ENCODE measurements around the gene NAA15.

NAA15 gene

DNA sequence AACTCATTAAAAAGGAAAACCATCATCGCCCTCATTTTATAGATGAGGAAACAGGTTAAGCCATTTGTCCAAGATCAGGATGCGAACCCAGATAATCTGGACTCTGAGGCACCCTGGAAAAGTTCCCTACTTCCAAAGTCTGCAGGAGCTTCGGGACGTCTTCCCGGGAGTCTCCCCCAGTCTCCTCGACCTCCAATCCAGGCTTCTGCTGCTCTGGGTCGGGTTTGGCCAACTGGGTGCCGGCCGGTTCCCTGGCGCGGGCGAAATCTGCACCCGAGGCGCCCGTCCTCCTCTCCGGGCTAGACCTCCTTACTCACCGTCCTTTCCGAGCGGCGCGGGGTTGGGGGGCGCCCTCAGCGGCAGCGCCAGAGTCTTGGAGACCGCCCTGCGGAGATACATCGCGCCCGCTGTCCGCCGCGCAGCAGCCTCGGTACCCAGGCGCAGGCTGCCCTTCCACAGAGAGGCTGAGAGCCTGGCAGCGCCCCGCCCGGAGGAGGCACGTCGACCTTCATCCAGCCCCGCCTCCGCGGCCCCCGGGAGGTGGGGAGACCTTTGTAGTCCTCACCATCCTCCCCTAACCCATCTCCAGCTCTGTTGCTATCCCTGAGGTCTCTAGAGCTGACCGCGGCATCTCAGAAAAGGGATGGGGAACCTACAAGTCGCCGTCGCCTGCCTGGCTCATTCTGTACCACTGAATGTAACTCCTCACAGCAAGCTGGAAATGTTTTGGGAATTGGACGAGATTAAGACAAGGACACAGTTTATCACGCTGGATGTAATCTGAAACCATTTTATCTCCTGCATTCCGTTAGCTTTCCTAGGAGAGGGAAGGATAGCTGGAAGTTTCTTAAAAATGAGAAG is 21.3 kb upstream of the NAA15 start, which contains the start of gene MGARP:
MGARP (minus strand) TSS at position 466 of the 861 bp plus-strand sequence; CDS start at position 399, 67 bp downstream.
- peak; percentile 30 to 38 for DNase-seq
- TF ChIP-seq GATA1 (IDR thresholded peaks at IDR 0.05; ENCODE audit: low read depth, low read length) (no peak), POLR2A (IDR thresholded peaks at IDR 0.05; ENCODE audit: low read length) (no peak)

DNA sequence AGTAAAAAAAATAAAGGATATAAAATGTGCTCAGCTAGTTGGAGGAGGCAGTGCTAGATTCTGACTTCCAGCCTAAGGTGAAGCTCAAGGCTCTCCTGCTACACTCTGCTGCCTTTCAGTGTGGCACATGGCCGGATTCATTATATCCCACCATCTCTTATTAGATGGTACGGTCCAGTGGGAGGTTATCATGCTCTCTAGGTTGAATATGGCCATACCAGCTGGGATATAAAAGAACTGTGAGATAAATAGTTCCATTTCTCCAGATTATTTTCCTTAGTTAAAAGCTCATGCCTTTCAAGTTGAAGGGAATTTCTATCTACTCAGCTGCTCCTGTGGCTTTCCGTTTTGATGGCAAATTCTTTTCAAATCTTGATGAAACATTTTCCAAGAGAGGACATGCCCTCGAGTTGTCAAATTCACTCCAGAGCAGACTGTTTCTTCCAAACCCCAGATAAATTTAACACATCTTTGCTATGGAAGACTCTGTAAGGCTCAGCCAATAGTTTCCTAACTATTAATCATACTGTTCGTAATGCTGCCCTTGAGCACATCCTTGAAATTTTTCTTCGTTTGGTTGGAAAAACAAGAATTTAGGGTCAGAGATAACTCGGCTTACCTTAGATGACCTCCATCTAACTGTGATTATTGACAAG is 19.1 kb upstream of the NAA15 start:
- DNase-seq: no peak

GRCh38 chr4:139282721-139283075 is 18.6 kb upstream of the NAA15 start:
- TF ChIP-seq GATA1 (IDR thresholded peaks at IDR 0.05; ENCODE audit: low read depth, low read length): no peak
- no peak for TF ChIP-seq POLR2A (IDR thresholded peaks at IDR 0.05; ENCODE audit: low read length)
- no peak for DNase-seq

More for the DNA sequence above, 19.1 kb upstream of the NAA15 start:
- TF ChIP-seq GATA1 (IDR thresholded peaks at IDR 0.05; ENCODE audit: low read depth, low read length): no peak
- no peak for TF ChIP-seq POLR2A (IDR thresholded peaks at IDR 0.05; ENCODE audit: low read length)

- TF ChIP-seq POLR2A (IDR thresholded peaks at IDR 0.05; ENCODE audit: low read length): no peak
- TF ChIP-seq GATA1 (IDR thresholded peaks at IDR 0.05; ENCODE audit: low read depth, low read length): no peak
- DNase-seq: no peak
These were observed 15.1 kb upstream of the NAA15 start for GRCh38 chr4:139286186-139286698.

DNA sequence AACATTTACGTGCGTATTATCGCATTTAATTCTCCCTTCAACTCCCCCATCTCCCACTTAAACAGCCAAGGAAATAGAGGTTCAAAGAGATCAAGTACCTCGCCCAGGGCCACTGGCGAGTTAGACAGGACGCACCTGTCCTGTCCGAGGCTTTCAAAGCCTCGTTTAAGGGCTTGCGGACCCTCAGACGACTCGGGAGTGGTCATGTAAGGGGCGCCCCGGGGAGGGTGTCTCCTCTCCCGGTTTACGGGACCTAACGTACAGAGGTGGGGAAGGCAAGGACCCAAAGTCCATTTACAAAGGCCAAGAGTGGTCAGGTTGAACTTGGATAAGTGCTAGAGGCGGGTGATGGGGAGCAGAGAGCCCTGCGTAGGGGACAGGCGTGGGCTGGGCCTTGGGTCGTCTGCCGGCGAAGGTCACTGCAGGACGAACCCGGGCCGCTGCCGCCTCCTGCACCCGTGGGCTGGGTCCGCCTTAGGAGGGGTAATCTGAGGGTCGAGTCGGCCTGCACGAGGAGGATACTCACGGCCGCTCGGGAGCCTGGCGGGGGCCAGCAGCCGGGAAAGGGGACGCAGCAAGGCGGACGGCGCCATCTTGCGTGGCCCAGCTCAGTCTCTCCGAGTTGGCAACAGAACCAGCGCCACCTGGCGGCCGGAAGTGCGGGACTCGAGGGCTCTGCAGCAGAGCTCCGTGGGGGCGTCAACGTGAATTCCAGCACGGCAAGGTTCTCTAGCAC is 5.9 kb upstream of the NAA15 start:
- peak; percentile 94 to 97 for DNase-seq
- TF ChIP-seq GATA1 (IDR thresholded peaks at IDR 0.05; ENCODE audit: low read depth, low read length) (no peak), POLR2A (IDR thresholded peaks at IDR 0.05; ENCODE audit: low read length) (peak; percentile 69)

GRCh38 chr4:139295942-139296299 is 5.4 kb upstream of the NAA15 start:
- no peak for TF ChIP-seq GATA1 (IDR thresholded peaks at IDR 0.05; ENCODE audit: low read depth, low read length)
- TF ChIP-seq POLR2A (IDR thresholded peaks at IDR 0.05; ENCODE audit: low read length): no peak
- no peak for DNase-seq

DNA sequence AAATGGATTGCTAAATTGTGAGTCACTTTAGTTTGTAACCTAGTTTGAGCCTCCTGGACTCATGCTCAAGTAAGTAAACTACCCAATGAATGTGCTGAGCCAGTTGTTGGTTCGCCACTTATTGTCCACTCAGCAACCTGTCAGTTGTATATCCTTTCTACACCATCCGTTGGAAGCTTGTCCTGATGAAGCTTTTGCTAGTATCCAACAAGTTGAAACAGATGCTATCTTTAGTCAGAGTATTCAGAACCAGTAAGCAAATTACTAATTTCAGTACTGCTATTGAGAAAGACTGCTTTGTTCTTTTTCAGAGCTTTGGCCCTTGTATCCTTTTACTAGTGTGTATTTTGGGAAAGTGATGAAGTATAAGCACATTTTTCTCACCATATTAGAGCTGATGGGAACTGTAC is 4.3 kb upstream of the NAA15 start:
- DNase-seq: peak in 1 of 2 experiments; percentile 31
- TF ChIP-seq GATA1 (IDR thresholded peaks at IDR 0.05; ENCODE audit: low read depth, low read length): no peak
- no peak for TF ChIP-seq POLR2A (IDR thresholded peaks at IDR 0.05; ENCODE audit: low read length)

- TF ChIP-seq POLR2A (IDR thresholded peaks at IDR 0.05; ENCODE audit: low read length): no peak
- TF ChIP-seq GATA1 (IDR thresholded peaks at IDR 0.05; ENCODE audit: low read depth, low read length): no peak
- no peak for DNase-seq
These were observed 1.8 kb upstream of the NAA15 start for GRCh38 chr4:139299536-139299935.

DNA sequence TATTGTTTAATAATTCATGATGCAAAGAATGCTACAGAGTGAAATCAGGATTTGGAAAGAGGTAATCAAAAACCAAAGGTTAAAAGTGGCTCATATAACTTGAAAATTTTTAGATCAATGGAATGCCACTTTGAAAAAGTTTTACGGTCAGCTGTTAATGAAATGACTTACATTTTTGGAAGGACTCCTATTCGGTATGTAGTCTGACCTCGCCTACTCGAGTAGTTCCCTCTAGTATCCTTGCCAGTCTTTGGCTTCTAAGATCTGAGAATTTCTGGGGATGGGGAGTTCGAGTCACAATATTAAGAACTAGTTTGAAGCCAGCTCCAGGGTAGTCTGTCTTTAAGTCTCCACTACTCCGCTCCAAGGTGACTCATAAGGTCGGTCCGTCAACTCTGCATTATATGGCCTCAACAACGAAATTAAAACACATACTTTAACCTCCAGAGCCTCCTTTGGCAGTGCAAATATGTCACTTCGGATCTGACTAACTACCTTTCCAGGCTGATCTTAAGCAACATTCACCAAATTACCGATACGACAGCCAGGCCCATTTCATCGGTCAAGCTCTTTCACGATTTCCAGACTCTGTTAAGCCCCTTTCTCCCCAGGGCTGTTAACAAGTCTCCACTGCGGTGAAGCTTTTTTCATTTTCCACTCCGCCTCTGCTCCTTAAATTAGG is 733 bp upstream of the NAA15 start:
- DNase-seq: peak; percentile 76 to 84
- TF ChIP-seq GATA1 (IDR thresholded peaks at IDR 0.05; ENCODE audit: low read depth, low read length): no peak
- no peak for TF ChIP-seq POLR2A (IDR thresholded peaks at IDR 0.05; ENCODE audit: low read length)

DNA sequence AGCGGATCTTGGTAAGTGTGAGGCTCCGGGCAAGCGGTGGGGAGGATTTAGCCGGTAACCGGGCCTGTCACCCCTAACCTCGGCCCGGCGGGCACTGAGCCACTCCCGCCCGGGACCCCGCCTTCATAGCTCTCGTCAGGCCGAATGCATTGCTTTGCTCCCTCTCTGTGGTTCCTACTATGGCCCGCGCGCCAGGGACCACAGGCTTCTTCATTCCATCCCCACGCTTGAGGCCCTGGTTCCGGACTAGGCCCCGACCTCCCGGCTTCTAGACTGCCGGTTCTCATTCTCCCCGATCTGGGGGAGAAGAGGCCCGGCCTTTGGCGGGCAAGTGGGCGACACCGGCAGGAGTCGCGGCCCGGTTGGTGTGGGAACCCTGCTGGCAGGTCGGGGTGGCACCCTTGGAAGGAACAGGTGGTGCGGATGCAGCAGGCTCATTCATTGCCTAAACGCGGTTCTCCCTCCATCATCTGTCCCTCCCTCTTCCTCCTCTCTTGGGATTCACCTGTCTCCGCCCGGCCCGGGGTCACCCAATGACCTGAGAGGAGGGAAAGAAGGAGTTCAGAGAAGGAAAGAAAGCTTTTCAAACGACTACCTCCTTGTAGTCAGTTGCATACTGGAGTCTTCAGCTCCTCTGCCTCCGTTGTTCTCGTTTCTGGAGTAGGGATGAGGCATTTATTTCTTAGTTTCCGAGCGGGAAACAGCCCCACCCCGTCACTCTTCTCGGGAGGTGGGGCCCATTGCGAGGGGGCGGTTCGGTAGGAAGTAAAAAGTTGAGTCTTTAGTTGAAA is 711 bp downstream of the NAA15 start, which contains the start of gene NDUFC1:
NDUFC1 (minus strand) TSS at position 657 of the 791 bp plus-strand sequence. CDS start 6,679 bp downstream, outside the sequence.
- TF ChIP-seq POLR2A (IDR thresholded peaks at IDR 0.05; ENCODE audit: low read length) (peak; percentile 26), GATA1 (IDR thresholded peaks at IDR 0.05; ENCODE audit: low read depth, low read length) (no peak)
- peak; percentile 81 to 84 for DNase-seq

GRCh38 chr4:139304920-139305319 is 3.6 kb downstream of the NAA15 start:
- no peak for DNase-seq
- TF ChIP-seq GATA1 (IDR thresholded peaks at IDR 0.05; ENCODE audit: low read depth, low read length) (no peak), POLR2A (IDR thresholded peaks at IDR 0.05; ENCODE audit: low read length) (no peak)

GRCh38 chr4:139311909-139312308 is 10.6 kb downstream of the NAA15 start:
- TF ChIP-seq POLR2A (IDR thresholded peaks at IDR 0.05; ENCODE audit: low read length): no peak
- TF ChIP-seq GATA1 (IDR thresholded peaks at IDR 0.05; ENCODE audit: low read depth, low read length): no peak
- no peak for DNase-seq

Measured in erythroblast (primary cell).